Activated naive CD4-positive, alpha-beta T cell treated with anti-CD3 and anti-CD28 coated beads, Interleukin-2, amount 50 U/mL, for 16 hours (primary cell): Measurements from ENCODE around the gene ASIC5.
"Not testable (repeated sequence)": the region's sequence is repeated elsewhere in the genome, so short reads cannot be mapped to it uniquely, and the experiment has no call there.

Experiments
- DNase-seq: peaks from one replicate; pipeline ENCODE4 v3.0.0-alpha.2; 2020

ASIC5 gene

GRCh38 chr4:155799116-155799793 is 66.8 kb downstream of the ASIC5 start:
- DNase-seq, result no peak

GRCh38 chr4:155797581-155797980 is 68.5 kb downstream of the ASIC5 start:
- not testable (repeated sequence) for DNase-seq

GRCh38 chr4:155795991-155796390 is 70.1 kb downstream of the ASIC5 start:
- DNase-seq, result no peak

- no peak for DNase-seq
These were observed 71.4 kb downstream of the ASIC5 start for GRCh38 chr4:155794589-155795236.

GRCh38 chr4:155789982-155790381 is 76.1 kb downstream of the ASIC5 start:
- DNase-seq, result no peak

- DNase-seq, result no peak
These were observed 76.7 kb downstream of the ASIC5 start for GRCh38 chr4:155789391-155789790.

GRCh38 chr4:155787113-155787710 is 78.9 kb downstream of the ASIC5 start:
- no peak for DNase-seq

GRCh38 chr4:155785828-155786227 is 80.2 kb downstream of the ASIC5 start:
- DNase-seq, result no peak

GRCh38 chr4:155784637-155785036 is 81.4 kb downstream of the ASIC5 start:
- no peak for DNase-seq

- no peak for DNase-seq
These were observed 84.7 kb downstream of the ASIC5 start for GRCh38 chr4:155781249-155781831.

- DNase-seq, result no peak
These were observed 85.3 kb downstream of the ASIC5 start for GRCh38 chr4:155780775-155781174.
